Dendritic cell treated with granulocyte-macrophage colony-stimulating factor and Interleukin-4, amounts not matched to agents 40 ng/mL and 50 ng/mL, for 4 days (primary cell): Measurements from ENCODE around the gene TET3.

Experiments used
- H3K27ac Mint-ChIP-seq: one replicate; pipeline ENCODE4 v1.8.0; 2022; ENCODE audit warnings: mild to moderate bottlenecking, mixed read lengths
- H3K27me3 Mint-ChIP-seq: one replicate; pipeline ENCODE4 v1.8.0; 2022; ENCODE audit warnings: mild to moderate bottlenecking, mixed read lengths
- H3K36me3 Mint-ChIP-seq: one replicate; pipeline ENCODE4 v1.8.0; 2022; ENCODE audit warnings: low read depth, mixed read lengths
- H3K4me1 Mint-ChIP-seq: one replicate; pipeline ENCODE4 v1.8.0; 2022; ENCODE audit warnings: low read depth, mixed read lengths
- H3K4me3 Mint-ChIP-seq: one replicate; pipeline ENCODE4 v1.8.0; 2022; ENCODE audit warnings: mild to moderate bottlenecking, moderate library complexity, mixed read lengths
- H3K9me3 Mint-ChIP-seq: one replicate; pipeline ENCODE4 v1.8.0; 2022; ENCODE audit warnings: mixed read lengths
- intact Hi-C: fragments of 100-400 bp; cut with micrococcal nuclease; formaldehyde crosslinking; loops from one replicate; pipeline ENCODE4 v1.15.0; 2022

The TET3 gene

GRCh38 chr2:73999881-74000597 lies 15.3 kb downstream of the TET3 start:
- peak overlapping the region; percentile 27 for H3K4me3 Mint-ChIP-seq
- peak overlapping the region; percentile 18 for H3K27ac Mint-ChIP-seq
- H3K9me3 Mint-ChIP-seq: no peaks in the 10 kb centered on the region
- intact Hi-C loops: loop anchor here (5.0 kb wide), 1 partner anchor 37 kb away; no protein-coding TSS in a partner anchor
- H3K36me3 Mint-ChIP-seq: peaks cover 97% of the 10 kb centered on the region
- H3K27me3 Mint-ChIP-seq: no peaks in the 10 kb centered on the region
- peaks cover 96% of the 10 kb centered on the region for H3K4me1 Mint-ChIP-seq

GRCh38 chr2:74000666-74001065 lies 16.0 kb downstream of the TET3 start:
- Mint-ChIP-seq H3K27ac (no peak overlapping the region), H3K27me3 (no peaks in the 10 kb centered on the region), H3K9me3 (no peaks in the 10 kb centered on the region), H3K36me3 (peaks cover 97% of the 10 kb centered on the region), H3K4me1 (peaks cover 96% of the 10 kb centered on the region), H3K4me3 (peak overlapping the region; percentile 65)
- intact Hi-C loops: loop anchor here (5.0 kb wide), 1 partner anchor 37 kb away; no protein-coding TSS in a partner anchor

- Mint-ChIP-seq H3K27me3 (no peaks in the 10 kb centered on the region), H3K36me3 (peaks cover 97% of the 10 kb centered on the region), H3K9me3 (no peaks in the 10 kb centered on the region), H3K27ac (no peak overlapping the region), H3K4me3 (peak overlapping the region; percentile 65), H3K4me1 (peaks cover 96% of the 10 kb centered on the region)
- intact Hi-C loops: loop anchor here (5.0 kb wide), 1 partner anchor 36 kb away; no protein-coding TSS in a partner anchor
Observed at GRCh38 chr2:74001121-74001520, 16.4 kb downstream of the TET3 start.

GRCh38 chr2:74001781-74002504 lies 17.2 kb downstream of the TET3 start:
- H3K4me1 Mint-ChIP-seq: peaks cover 96% of the 10 kb centered on the region
- H3K27ac Mint-ChIP-seq: peak overlapping the region; percentile 33
- peaks cover 97% of the 10 kb centered on the region for H3K36me3 Mint-ChIP-seq
- H3K4me3 Mint-ChIP-seq: peak overlapping the region; percentile 65
- intact Hi-C loops: loop anchor here (5.0 kb wide), 1 partner anchor 35 kb away; no protein-coding TSS in a partner anchor
- H3K27me3 Mint-ChIP-seq: no peaks in the 10 kb centered on the region
- no peaks in the 10 kb centered on the region for H3K9me3 Mint-ChIP-seq

GRCh38 chr2:74002505-74003421 lies 18.1 kb downstream of the TET3 start:
- intact Hi-C loops: loop anchor here (5.0 kb wide), 1 partner anchor 35 kb away; no protein-coding TSS in a partner anchor
- Mint-ChIP-seq H3K4me1 (peaks cover 96% of the 10 kb centered on the region), H3K27me3 (no peaks in the 10 kb centered on the region), H3K27ac (no peak overlapping the region), H3K36me3 (peaks cover 97% of the 10 kb centered on the region), H3K4me3 (peak overlapping the region; percentile 67), H3K9me3 (no peaks in the 10 kb centered on the region)

GRCh38 chr2:74003494-74004211 lies 18.9 kb downstream of the TET3 start:
- intact Hi-C loops: loop anchor here (5.0 kb wide), 1 partner anchor 34 kb away; no protein-coding TSS in a partner anchor

GRCh38 chr2:74004212-74005182 lies 19.8 kb downstream of the TET3 start:
- H3K27me3 Mint-ChIP-seq: no peaks in the 10 kb centered on the region
- intact Hi-C loops: loop anchor here (5.0 kb wide), 1 partner anchor 33 kb away; no protein-coding TSS in a partner anchor
- H3K36me3 Mint-ChIP-seq: peaks cover 97% of the 10 kb centered on the region
- peak overlapping the region; percentile 45 for H3K27ac Mint-ChIP-seq
- H3K9me3 Mint-ChIP-seq: no peaks in the 10 kb centered on the region
- no peak overlapping the region for H3K4me3 Mint-ChIP-seq
- peaks cover 96% of the 10 kb centered on the region for H3K4me1 Mint-ChIP-seq

More at GRCh38 chr2:74003494-74004211, 18.9 kb downstream of the TET3 start:
- Mint-ChIP-seq H3K9me3 (no peaks in the 10 kb centered on the region), H3K27me3 (no peaks in the 10 kb centered on the region), H3K4me1 (peaks cover 96% of the 10 kb centered on the region), H3K4me3 (peak overlapping the region; percentile 56), H3K27ac (peak overlapping the region; percentile 45), H3K36me3 (peaks cover 97% of the 10 kb centered on the region)

- intact Hi-C loops: no loop called here
- Mint-ChIP-seq H3K4me3 (no peak overlapping the region), H3K9me3 (no peaks in the 10 kb centered on the region), H3K4me1 (peaks cover 93% of the 10 kb centered on the region), H3K27me3 (no peaks in the 10 kb centered on the region), H3K36me3 (peaks cover 97% of the 10 kb centered on the region), H3K27ac (no peak overlapping the region)
Observed at GRCh38 chr2:74005786-74006185, 21.1 kb downstream of the TET3 start.

GRCh38 chr2:74006459-74006858 lies 21.7 kb downstream of the TET3 start:
- Mint-ChIP-seq H3K36me3 (peaks cover 97% of the 10 kb centered on the region), H3K9me3 (no peaks in the 10 kb centered on the region), H3K27me3 (no peaks in the 10 kb centered on the region), H3K4me3 (no peak overlapping the region), H3K27ac (no peak overlapping the region), H3K4me1 (peaks cover 86% of the 10 kb centered on the region)
- intact Hi-C loops: no loop called here

GRCh38 chr2:74007121-74007520 lies 22.4 kb downstream of the TET3 start:
- intact Hi-C loops: no loop called here
- Mint-ChIP-seq H3K4me1 (peaks cover 83% of the 10 kb centered on the region), H3K27ac (no peak overlapping the region), H3K9me3 (no peaks in the 10 kb centered on the region), H3K36me3 (peaks cover 97% of the 10 kb centered on the region), H3K4me3 (no peak overlapping the region), H3K27me3 (no peaks in the 10 kb centered on the region)

GRCh38 chr2:74007711-74008110 lies 23.0 kb downstream of the TET3 start:
- H3K27me3 Mint-ChIP-seq: no peaks in the 10 kb centered on the region
- peaks cover 88% of the 10 kb centered on the region for H3K4me1 Mint-ChIP-seq
- H3K4me3 Mint-ChIP-seq: no peak overlapping the region
- intact Hi-C loops: no loop called here
- no peaks in the 10 kb centered on the region for H3K9me3 Mint-ChIP-seq
- no peak overlapping the region for H3K27ac Mint-ChIP-seq
- peaks cover 100% of the 10 kb centered on the region for H3K36me3 Mint-ChIP-seq

GRCh38 chr2:74008761-74009395 lies 24.2 kb downstream of the TET3 start:
- Mint-ChIP-seq H3K9me3 (no peaks in the 10 kb centered on the region), H3K36me3 (peaks cover 100% of the 10 kb centered on the region), H3K27me3 (no peaks in the 10 kb centered on the region), H3K4me3 (no peak overlapping the region), H3K27ac (no peak overlapping the region), H3K4me1 (peaks cover 81% of the 10 kb centered on the region)
- intact Hi-C loops: no loop called here
